ENCODE data around the gene HS3ST3A1. TPM values are rescaled to one million over a fixed set of nuclear protein-coding genes. Genes with fewer than 3 reads are reported as not detected.

HS3ST3A1 gene
- total and polyA plus RNA-seq, 4 donors = 0.40 to 6.5 (median 2.5) TPM

- no peak for TF ChIP-seq ZBTB33 (IDR thresholded peaks at IDR 0.05)
- no peak for TF ChIP-seq MAX (IDR thresholded peaks at IDR 0.05)
- TF ChIP-seq SP1 (IDR thresholded peaks at IDR 0.05) = no peak
- no peak for TF ChIP-seq GABPA (IDR thresholded peaks at IDR 0.05 in 1 of 2, conservative IDR thresholded peaks at IDR 0.05 in 1 of 2)
- TF ChIP-seq TAF1 (conservative IDR thresholded peaks at IDR 0.05) = no peak
Observed at GRCh38 chr17:13544765-13545164, 57.0 kb downstream of the HS3ST3A1 start (continued).

GRCh38 chr17:13544292-13544691 lies 57.4 kb downstream of the HS3ST3A1 start:
- Histone ChIP-seq H3K9me3 (ENCODE audit: control insufficient read depth in 4 of 4, low read length in 3 of 4) (no peaks in the 10 kb centered on the region), H3K27me3 (ENCODE audit: control insufficient read depth in 4 of 4, insufficient read depth in 4 of 4, low read length in 3 of 4) (no peaks in the 10 kb centered on the region), H3K4me1 (ENCODE audit: control insufficient read depth in 4 of 4, insufficient read depth in 4 of 4, low read length in 3 of 4) (no peaks in the 10 kb centered on the region), H3K4me3 (ENCODE audit: low read depth in 1 of 3, low read length in 3 of 3) (no peak overlapping the region), H3K36me3 (ENCODE audit: control insufficient read depth in 4 of 4, insufficient read depth in 3 of 4, low read depth in 1 of 4, low read length in 3 of 4) (no peaks in the 10 kb centered on the region), H3K9ac (ENCODE audit: low read depth in 1 of 2, low read length in 2 of 2) (no peak overlapping the region), H3K27ac (ENCODE audit: low read depth in 1 of 2, low read length in 2 of 2) (no peak overlapping the region)
- TF ChIP-seq TAF1 (conservative IDR thresholded peaks at IDR 0.05) = no peak
- TF ChIP-seq GABPA (IDR thresholded peaks at IDR 0.05 in 1 of 2, conservative IDR thresholded peaks at IDR 0.05 in 1 of 2) = no peak
- TF ChIP-seq JUND (IDR thresholded peaks at IDR 0.05) = no peak
- no peak for TF ChIP-seq EGR1 (IDR thresholded peaks at IDR 0.05; ENCODE audit: low read depth in 2 of 2)
- 80% methylated on average over 7 of the region's 7 CpGs for WGBS
- DNase-seq (ENCODE audit: low spot score) = no peak

GRCh38 chr17:13542636-13543035 lies 59.1 kb downstream of the HS3ST3A1 start:
- no peak for DNase-seq (ENCODE audit: low spot score)
- Histone ChIP-seq H3K36me3 (ENCODE audit: control insufficient read depth in 4 of 4, insufficient read depth in 3 of 4, low read depth in 1 of 4, low read length in 3 of 4) (no peaks in the 10 kb centered on the region), H3K4me3 (ENCODE audit: low read depth in 1 of 3, low read length in 3 of 3) (no peak overlapping the region), H3K4me1 (ENCODE audit: control insufficient read depth in 4 of 4, insufficient read depth in 4 of 4, low read length in 3 of 4) (no peaks in the 10 kb centered on the region), H3K9ac (ENCODE audit: low read depth in 1 of 2, low read length in 2 of 2) (no peak overlapping the region), H3K27me3 (ENCODE audit: control insufficient read depth in 4 of 4, insufficient read depth in 4 of 4, low read length in 3 of 4) (no peaks in the 10 kb centered on the region), H3K9me3 (ENCODE audit: control insufficient read depth in 4 of 4, low read length in 3 of 4) (peaks cover 0 to 1% (median 0%) of the 10 kb centered on the region in 4 donors), H3K27ac (ENCODE audit: low read depth in 1 of 2, low read length in 2 of 2) (no peak overlapping the region)
- no peak for TF ChIP-seq ZBTB33 (IDR thresholded peaks at IDR 0.05)
- no peak for TF ChIP-seq JUND (IDR thresholded peaks at IDR 0.05)
- no peak for TF ChIP-seq NR2F2 (IDR thresholded peaks at IDR 0.05)
- TF ChIP-seq FOXA2 (IDR thresholded peaks at IDR 0.05) = no peak
- no peak for TF ChIP-seq YY1 (IDR thresholded peaks at IDR 0.05)
- TF ChIP-seq SP1 (IDR thresholded peaks at IDR 0.05) = no peak
- TF ChIP-seq CTCF (IDR thresholded peaks at IDR 0.05; ENCODE audit: low read depth, low read length, missing input control) = no peak
- no peak for TF ChIP-seq RXRA (IDR thresholded peaks at IDR 0.05)
- no peak for TF ChIP-seq FOXA1 (IDR thresholded peaks at IDR 0.05)
- TF ChIP-seq ATF3 (IDR thresholded peaks at IDR 0.05) = no peak
- TF ChIP-seq GABPA (IDR thresholded peaks at IDR 0.05 in 1 of 2, conservative IDR thresholded peaks at IDR 0.05 in 1 of 2) = no peak
- no peak for TF ChIP-seq MAX (IDR thresholded peaks at IDR 0.05)
